Aorta (tissue), 5 donors: ENCODE measurements around the gene PLA2G5. TPM values are rescaled to one million over a fixed set of nuclear protein-coding genes. Genes with fewer than 3 reads are reported as not detected.
"Not testable (repeated sequence)": the region's sequence is repeated elsewhere in the genome, so short reads cannot be mapped to it uniquely, and the experiment has no call there.

Experiments
- ATAC-seq: fragments of 200-7000 bp; cut with Tn5 transposase; one replicate; pipeline ENCODE4 v1.9.1; 2022; ENCODE audit warnings: moderate library complexity; ENCODE audit not compliant: low FRiP score
- DNase-seq, 2 donors: peaks; one replicate each; pipeline ENCODE4 v3.0.0-alpha.2; 2020
- H3K27ac ChIP-seq, 2 donors: one replicate each; pipeline ENCODE4 v1.5.1; 2013; ENCODE audit warnings: low read length in 2 of 2, mild to moderate bottlenecking in 2 of 2, moderate library complexity in 2 of 2, control low read depth in 1 of 2, inconsistent platforms in 1 of 2, low read depth in 1 of 2
- H3K27me3 ChIP-seq, 2 donors: one replicate each; pipeline ENCODE4 v1.6.1; 2013; ENCODE audit warnings: control low read depth in 1 of 2, low read length in 1 of 2, mild to moderate bottlenecking in 1 of 2, moderate library complexity in 1 of 2; ENCODE audit not compliant: insufficient read depth in 2 of 2, control insufficient read depth in 1 of 2
- H3K36me3 ChIP-seq, 2 donors: one replicate each; pipeline ENCODE4 v1.6.1; 2013; ENCODE audit warnings: control low read depth in 1 of 2, low read length in 1 of 2, mild to moderate bottlenecking in 1 of 2; ENCODE audit not compliant: insufficient read depth in 2 of 2, control insufficient read depth in 1 of 2
- H3K4me1 ChIP-seq, 2 donors: one replicate each; pipeline ENCODE4 v1.6.1; 2013; ENCODE audit warnings: low read length in 2 of 2, control low read depth in 1 of 2, mild to moderate bottlenecking in 1 of 2, moderate library complexity in 1 of 2; ENCODE audit not compliant: insufficient read depth in 2 of 2, control insufficient read depth in 1 of 2
- H3K4me3 ChIP-seq, 2 donors: one replicate each; pipeline ENCODE4 v1.5.1; 2013; ENCODE audit warnings: low read length in 2 of 2, control low read depth in 1 of 2, mild to moderate bottlenecking in 1 of 2
- H3K9me3 ChIP-seq: one replicate; pipeline ENCODE4 v1.6.1; 2013; ENCODE audit warnings: mild to moderate bottlenecking, low read length; ENCODE audit not compliant: control insufficient read depth
- WGBS, 2 donors: extraction: QIAGEN DNeasy Blood & Tissue Kit; methylation state at CpG; one replicate each; pipeline ENCODE4 v1.1.7; 2013; 5-methylcytosine and 5-hydroxymethylcytosine counted together
- intact Hi-C, 2 donors: fragments of 100-400 bp; cut with DNase I; formaldehyde crosslinking; loops; one replicate each; pipeline versions ENCODE4 v1.14.2 to v1.15.0; 2022
- long read RNA-seq, 2 donors: library from polyadenylated mRNA; unstranded; transcript quantifications; one replicate each; pipeline ENCODE4 v2.0.0, GENCODE V29; 2020 to 2021
- polyA plus RNA-seq, 2 donors: library from polyadenylated mRNA; stranded (reverse); fragments of 200-250 nt; gene quantifications; one replicate each; pipeline ENCODE4 v1.2.3, GENCODE V29; 2013
- total RNA-seq, 2 donors: library from RNA; stranded (reverse); fragmentation: NEBNext Ultra II Directional; extraction: Animal tissue kit (Norgen Biotek cat#: 25700); gene quantifications; one replicate each; pipeline ENCODE4 v1.2.1, GENCODE V29; 2021
- donor health status: healthy with polysubstance abuse.
- donor health status: Bipolar disorder and iron deficiency.
- donor health status: DM: no; HTN: no; CAD: no.
- donor health status: DM: no; HTN: no; CAD: no.
- donor health status: DM: yes; HTN: yes; CAD: no.

The PLA2G5 gene
- total RNA-seq: 1 to 10 TPM; 4.0 to 6.8 TPM
- polyA plus RNA-seq: 10 to 100 TPM; 10.3 to 13.7 TPM
- long read RNA-seq, donor 1, transcript PLA2G5-201 (5 exons, 1,161 nt): major isoform, 7 of 17 reads
- long read RNA-seq, donor 1, partial matches to known transcripts: 5 of 17 reads
- long read RNA-seq, donor 1, other reads (novel, unspliced or antisense): 4 of 17 reads
- long read RNA-seq, donor 2, transcript PLA2G5-201 (5 exons, 1,161 nt): major isoform, 5 of 9 reads
- long read RNA-seq, donor 2, partial matches to known transcripts: 3 of 9 reads
- long read RNA-seq, donor 2, other reads (novel, unspliced or antisense): 1 of 9 reads

- H3K4me1 ChIP-seq: no peaks in the 10 kb centered on the region
- peak within 1 kb of the TSS in 1 of 2 donors; percentile 49 for H3K4me3 ChIP-seq
- H3K9me3 ChIP-seq: no peaks in the 10 kb centered on the region
- H3K27me3 ChIP-seq: no peaks in the 10 kb centered on the region
- peak; percentile 80 for ATAC-seq
- 7 to 8% methylated on average over 7 of the region's 7 CpGs for WGBS, 2 donors
- intact Hi-C loops: no loop called here
- peak within 1 kb of the TSS in 1 of 2 donors; percentile 29 for H3K27ac ChIP-seq
- no peaks in the 10 kb centered on the region for H3K36me3 ChIP-seq
- DNase-seq: peak; percentile 76 to 82
These were observed at the start of gene PLA2G5 for GRCh38 chr1:20069874-20070273. Gene PLA2G5, plus strand, starts transcription at chr1:20070194. Its CDS starts 14,637 bp downstream, at chr1:20084831.

GRCh38 chr1:20028125-20028524, 41.9 kb upstream of the PLA2G5 start:
- no peak overlapping the region for H3K4me3 ChIP-seq
- ATAC-seq (no peak), DNase-seq (no peak)
- H3K9me3 ChIP-seq: peaks cover 3% of the 10 kb centered on the region
- H3K27me3 ChIP-seq: no peaks in the 10 kb centered on the region
- H3K27ac ChIP-seq: no peak overlapping the region
- WGBS, 2 donors: 45 to 50% methylated on average over 5 of the region's 5 CpGs
- no peaks in the 10 kb centered on the region for H3K4me1 ChIP-seq
- no peaks in the 10 kb centered on the region for H3K36me3 ChIP-seq
- intact Hi-C loops: no loop called here

- Histone ChIP-seq H3K36me3 (no peaks in the 10 kb centered on the region), H3K27ac (no peak overlapping the region), H3K27me3 (no peaks in the 10 kb centered on the region), H3K9me3 (no peaks in the 10 kb centered on the region), H3K4me1 (no peaks in the 10 kb centered on the region), H3K4me3 (no peak overlapping the region)
- 63% methylated on average over 5 of the region's 5 CpGs for WGBS, 2 donors
- ATAC-seq (no peak), DNase-seq (no peak)
- intact Hi-C loops: no loop called here
These were observed 41.3 kb upstream of the PLA2G5 start for GRCh38 chr1:20028726-20029125.

GRCh38 chr1:20029178-20029912, 40.6 kb upstream of the PLA2G5 start:
- Histone ChIP-seq H3K27ac (no peak overlapping the region), H3K36me3 (no peaks in the 10 kb centered on the region), H3K9me3 (no peaks in the 10 kb centered on the region), H3K4me1 (no peaks in the 10 kb centered on the region), H3K27me3 (no peaks in the 10 kb centered on the region), H3K4me3 (no peak overlapping the region)
- no peak for DNase-seq
- 30 to 48% methylated on average over 20 of the region's 20 CpGs for WGBS, 2 donors
- no peak for ATAC-seq
- intact Hi-C loops: no loop called here

- ATAC-seq, H3K9me3 ChIP-seq, H3K4me3 ChIP-seq, H3K27ac ChIP-seq, DNase-seq, H3K4me1 ChIP-seq, H3K27me3 ChIP-seq, intact Hi-C loops, H3K36me3 ChIP-seq: not testable (repeated sequence)
- WGBS, 2 donors: 81 to 88% methylated on average over 6 of the region's 6 CpGs
These were observed 39.4 kb upstream of the PLA2G5 start for GRCh38 chr1:20030436-20031151.

- no peak for DNase-seq
- 38 to 43% methylated on average over 5 of the region's 5 CpGs for WGBS, 2 donors
- H3K36me3 ChIP-seq: no peaks in the 10 kb centered on the region
- ATAC-seq: no peak
- H3K4me1 ChIP-seq: no peaks in the 10 kb centered on the region
- H3K27ac ChIP-seq: no peak overlapping the region
- intact Hi-C loops: no loop called here
- H3K9me3 ChIP-seq: peaks cover 2% of the 10 kb centered on the region
- H3K27me3 ChIP-seq: peaks cover 0 to 2% of the 10 kb centered on the region in 2 donors
- no peak overlapping the region for H3K4me3 ChIP-seq
These were observed 38.8 kb upstream of the PLA2G5 start for GRCh38 chr1:20031161-20031560.

- H3K27ac ChIP-seq: no peak overlapping the region
These were observed 38.2 kb upstream of the PLA2G5 start for GRCh38 chr1:20031836-20032235.

GRCh38 chr1:20032425-20032824, 37.6 kb upstream of the PLA2G5 start:
- WGBS, 2 donors: 94 to 96% methylated on average over 1 of the region's 1 CpG
- no peaks in the 10 kb centered on the region for H3K36me3 ChIP-seq

More at GRCh38 chr1:20031836-20032235, 38.2 kb upstream of the PLA2G5 start:
- DNase-seq (no peak), ATAC-seq (no peak)
- intact Hi-C loops: no loop called here
- Histone ChIP-seq H3K4me1 (no peaks in the 10 kb centered on the region), H3K9me3 (peaks cover 2% of the 10 kb centered on the region), H3K4me3 (no peak overlapping the region), H3K27me3 (peaks cover 0 to 2% of the 10 kb centered on the region in 2 donors), H3K36me3 (no peaks in the 10 kb centered on the region)
- 83 to 86% methylated on average over 2 of the region's 2 CpGs for WGBS, 2 donors

More at GRCh38 chr1:20032425-20032824, 37.6 kb upstream of the PLA2G5 start:
- Histone ChIP-seq H3K27me3 (peaks cover 0 to 2% of the 10 kb centered on the region in 2 donors), H3K9me3 (peaks cover 2% of the 10 kb centered on the region), H3K4me1 (no peaks in the 10 kb centered on the region), H3K27ac (no peak overlapping the region), H3K4me3 (no peak overlapping the region)
- no peak for DNase-seq
- ATAC-seq: no peak
- intact Hi-C loops: no loop called here
